WTC11 (cell line): ENCODE results near the gene MBD3L1. TPM values are rescaled to one million over a fixed set of nuclear protein-coding genes. Genes with fewer than 3 reads are reported as not detected.

ENCODE experiments used
- ATAC-seq: fragments of 200-7000 bp; cut with Tn5 transposase; 2 replicates; pipeline ENCODE4 v1.10.0; 2021; ENCODE audit warnings: mild to moderate bottlenecking, moderate library complexity
- CTCF ChIA-PET: fragments of 300-600 bp; sonication (Branson Sonifier 250); formaldehyde crosslinking; loops from one replicate; lab custom pipeline; 2021; ENCODE audit warnings: antibody characterized with exemption; lab: Charles Lee
- POLR2A ChIA-PET: fragments of 350-600 bp; sonication (Branson Sonifier 250); formaldehyde crosslinking; loops from one replicate; lab custom pipeline; 2021; ENCODE audit warnings: antibody characterized with exemption; lab: Charles Lee
- DNase-seq: peaks from one replicate; pipeline ENCODE4 v3.0.0; 2021; ENCODE audit warnings: low spot score
- H3K27ac Mint-ChIP-seq: 2 replicates; pipeline ENCODE4 v1.8.0; 2021; ENCODE audit warnings: mixed read lengths
- H3K27me3 Mint-ChIP-seq: 2 replicates; pipeline ENCODE4 v1.8.0; 2021; ENCODE audit warnings: low read depth, mild to moderate bottlenecking, moderate library complexity, mixed read lengths
- H3K36me3 Mint-ChIP-seq: 2 replicates; pipeline ENCODE4 v1.8.0; 2021; ENCODE audit warnings: mixed read lengths
- H3K4me1 Mint-ChIP-seq: 2 replicates; pipeline ENCODE4 v1.8.0; 2022; ENCODE audit warnings: mixed read lengths
- H3K4me3 Mint-ChIP-seq: 2 replicates; pipeline ENCODE4 v1.8.0; 2021; ENCODE audit warnings: mild to moderate bottlenecking, moderate library complexity, mixed read lengths
- H3K9me3 Mint-ChIP-seq: 2 replicates; pipeline ENCODE4 v1.8.0; 2021; ENCODE audit warnings: mixed read lengths
- AFF4 ChIP-seq: sonication (generic); formaldehyde crosslinking; IDR thresholded peaks from 2 replicates; pipeline ENCODE4 v1.8.1; 2023; ENCODE audit warnings: mild to moderate bottlenecking, missing genetic modification reagents, borderline replicate concordance
- AR ChIP-seq: fragments of 250-450 bp; sonication (Bioruptor Pico); IDR thresholded peaks from 2 replicates; pipeline ENCODE4 v1.9.0; 2021; ENCODE audit warnings: mild to moderate bottlenecking
- CDX4 ChIP-seq: fragments of 250-450 bp; sonication (Bioruptor Pico); IDR thresholded peaks from 2 replicates; pipeline ENCODE4 v1.9.0; 2021; ENCODE audit warnings: moderate library complexity, mild to moderate bottlenecking, inconsistent platforms, borderline replicate concordance
- CREB1 ChIP-seq: sonication (generic); formaldehyde crosslinking; IDR thresholded peaks from 2 replicates; pipeline ENCODE4 v1.8.0; 2023; ENCODE audit warnings: mild to moderate bottlenecking, missing genetic modification reagents
- E2F1 ChIP-seq: sonication (generic); formaldehyde crosslinking; IDR thresholded peaks from 2 replicates; pipeline ENCODE4 v1.8.0; 2022; ENCODE audit warnings: mild to moderate bottlenecking, missing genetic modification reagents
- ELF4 ChIP-seq: sonication (generic); formaldehyde crosslinking; IDR thresholded peaks from 2 replicates; pipeline ENCODE4 v1.8.1; 2022; ENCODE audit warnings: low read depth, mild to moderate bottlenecking, moderate library complexity, missing genetic modification reagents
- ESRRA ChIP-seq: sonication (generic); formaldehyde crosslinking; IDR thresholded peaks from 2 replicates; pipeline ENCODE4 v1.8.1; 2022; ENCODE audit warnings: mild to moderate bottlenecking, missing genetic modification reagents, borderline replicate concordance
- FOXK1 ChIP-seq: sonication (generic); formaldehyde crosslinking; IDR thresholded peaks from 2 replicates; pipeline ENCODE4 v1.8.0; 2022; ENCODE audit warnings: mild to moderate bottlenecking, moderate library complexity, missing genetic modification reagents
- FOXP1 ChIP-seq: sonication (generic); formaldehyde crosslinking; IDR thresholded peaks from 2 replicates; pipeline ENCODE4 v1.8.0; 2022; ENCODE audit warnings: missing genetic modification reagents, mild to moderate bottlenecking, moderate library complexity, borderline replicate concordance
- MAX ChIP-seq: sonication (generic); formaldehyde crosslinking; IDR thresholded peaks from 2 replicates; pipeline ENCODE4 v1.8.0; 2022; ENCODE audit warnings: mild to moderate bottlenecking, missing genetic modification reagents
- MXD4 ChIP-seq: fragments of 250-450 bp; sonication (Bioruptor Pico); IDR thresholded peaks from 2 replicates; pipeline ENCODE4 v1.8.0; 2021; ENCODE audit warnings: mild to moderate bottlenecking, moderate library complexity, borderline replicate concordance
- NR2C2 ChIP-seq: sonication (generic); formaldehyde crosslinking; IDR thresholded peaks from 2 replicates; pipeline ENCODE4 v1.8.0; 2022; ENCODE audit warnings: mild to moderate bottlenecking, missing genetic modification reagents
- PREB ChIP-seq: sonication (generic); formaldehyde crosslinking; IDR thresholded peaks from 2 replicates; pipeline ENCODE4 v1.8.1; 2022; ENCODE audit warnings: mild to moderate bottlenecking, missing genetic modification reagents, moderate library complexity, borderline replicate concordance
- SMAD3 ChIP-seq: sonication (generic); formaldehyde crosslinking; IDR thresholded peaks from 2 replicates; pipeline ENCODE4 v1.8.0; 2022; ENCODE audit warnings: missing genetic modification reagents, mild to moderate bottlenecking, borderline replicate concordance
- TP53 ChIP-seq: sonication (generic); formaldehyde crosslinking; IDR thresholded peaks from 2 replicates; pipeline ENCODE4 v1.8.1; 2023; ENCODE audit warnings: mild to moderate bottlenecking, missing genetic modification reagents
- ZBTB43 ChIP-seq: sonication (generic); formaldehyde crosslinking; IDR thresholded peaks from 2 replicates; pipeline ENCODE4 v1.8.1; 2023; ENCODE audit warnings: mild to moderate bottlenecking, missing genetic modification reagents
- ZNF138 ChIP-seq: sonication (generic); formaldehyde crosslinking; conservative IDR thresholded peaks from 2 replicates; pipeline ENCODE4 v1.8.1; 2022; ENCODE audit warnings: mild to moderate bottlenecking, moderate library complexity, missing genetic modification reagents
- ZNF263 ChIP-seq: sonication (generic); formaldehyde crosslinking; IDR thresholded peaks from 2 replicates; pipeline ENCODE4 v1.8.1; 2022; ENCODE audit warnings: low read depth, mild to moderate bottlenecking, moderate library complexity, missing genetic modification reagents
- ZNF281 ChIP-seq: sonication (generic); formaldehyde crosslinking; IDR thresholded peaks from 2 replicates; pipeline ENCODE4 v1.8.0; 2023; ENCODE audit warnings: mild to moderate bottlenecking, missing genetic modification reagents
- ZNF425 ChIP-seq: fragments of 250-450 bp; sonication (Bioruptor Pico); conservative IDR thresholded peaks from 2 replicates; pipeline ENCODE4 v1.9.0; 2021; ENCODE audit warnings: mild to moderate bottlenecking
- total RNA-seq: library from RNA; stranded (reverse); gene quantifications from 3 replicates; pipeline ENCODE4 v1.2.3, GENCODE V29; 2021

Gene MBD3L1
- total RNA-seq, 1 experiment from 2014 or later = not detected

- TF ChIP-seq CDX4 = no peak
These were observed 18.3 kb downstream of the MBD3L1 start (continued) for GRCh38 chr19:8850488-8850887.

GRCh38 chr19:8858260-8858659, 26.1 kb downstream of the MBD3L1 start:
- no peak for TF ChIP-seq AFF4 (CRISPR knock-in tag)
- no peak for TF ChIP-seq ESRRA (CRISPR knock-in tag)
- TF ChIP-seq ZNF263 = no peak
- no peak for TF ChIP-seq ZNF425 (CRISPR knock-in tag)
- no peak for TF ChIP-seq TP53 (CRISPR knock-in tag)
- no peak for TF ChIP-seq FOXP1 (CRISPR knock-in tag)
- no peak for TF ChIP-seq ZBTB43 (CRISPR knock-in tag)
- no peak for TF ChIP-seq MXD4 (CRISPR knock-in tag)
- no peak for TF ChIP-seq NR2C2 (CRISPR knock-in tag)
- TF ChIP-seq E2F1 = no peak
- no peak for TF ChIP-seq SMAD3 (CRISPR knock-in tag)
- no peak for TF ChIP-seq AR (CRISPR knock-in tag)
- TF ChIP-seq CREB1 (CRISPR knock-in tag) = no peak
- no peak for TF ChIP-seq ELF4 (CRISPR knock-in tag)
- TF ChIP-seq FOXK1 (CRISPR knock-in tag) = no peak
- no peak for TF ChIP-seq MAX (CRISPR knock-in tag)
- TF ChIP-seq ZNF281 (CRISPR knock-in tag) = no peak
- no peak for TF ChIP-seq PREB (CRISPR knock-in tag)
- TF ChIP-seq ZNF138 (CRISPR knock-in tag) = no peak
- Mint-ChIP-seq H3K27ac (no peak overlapping the region), H3K27me3 (peaks cover 10% of the 10 kb centered on the region), H3K4me1 (no peaks in the 10 kb centered on the region), H3K36me3 (peaks cover 54% of the 10 kb centered on the region), H3K9me3 (peaks cover 63% of the 10 kb centered on the region), H3K4me3 (no peak overlapping the region)
- DNase-seq = no peak
- POLR2A ChIA-PET = no interaction called here
- no peak for ATAC-seq
- CTCF ChIA-PET = no interaction called here
